ENCODE data around the gene TOMM70. TPM values are rescaled to one million over a fixed set of nuclear protein-coding genes. Genes with fewer than 3 reads are reported as not detected.

TOMM70 gene
- total and polyA plus RNA-seq, 2 of the 13 experiments (the other 11 are each of a cell fraction or from before 2014, with no cell fraction given), result 27.0 to 77.2 TPM

GRCh38 chr3:100411091-100411982 lies 10.4 kb upstream of the TOMM70 start (continued):
- no peak for TF ChIP-seq ZBTB39 (CRISPR knock-in tag; IDR thresholded peaks at IDR 0.05)
- no peak for TF ChIP-seq KDM4B (CRISPR knock-in tag; IDR thresholded peaks at IDR 0.05)
- TF ChIP-seq HBP1 (CRISPR knock-in tag; IDR thresholded peaks at IDR 0.05; ENCODE audit: low read depth), result no peak
- TF ChIP-seq ZNF674 (CRISPR knock-in tag; IDR thresholded peaks at IDR 0.05; ENCODE audit: low read depth), result no peak
- TF ChIP-seq ZBTB26 (CRISPR knock-in tag; IDR thresholded peaks at IDR 0.05; ENCODE audit: borderline replicate concordance), result no peak
- TF ChIP-seq ZNF672 (CRISPR knock-in tag; IDR thresholded peaks at IDR 0.05), result no peak
- no peak for TF ChIP-seq ZNF317 (CRISPR knock-in tag; IDR thresholded peaks at IDR 0.05)
- no peak; the same call in 1 of the 2 replicates for TF ChIP-seq NCOR1 (IDR thresholded peaks at IDR 0.05; ENCODE audit: borderline replicate concordance, low read length)
- 0 out of 2 replicates have a peak, but pooled peaks have one; percentile 26 for TF ChIP-seq BHLHE40 (IDR thresholded peaks at IDR 0.05; ENCODE audit: low read length)
- TF ChIP-seq REL (CRISPR knock-in tag; conservative IDR thresholded peaks at IDR 0.05), result no peak
- no peak for TF ChIP-seq NFE2L1 (CRISPR knock-in tag; IDR thresholded peaks at IDR 0.05; ENCODE audit: borderline replicate concordance)
- TF ChIP-seq ZNF713 (CRISPR knock-in tag; IDR thresholded peaks at IDR 0.05), result no peak
- no peak for TF ChIP-seq ZNF670 (CRISPR knock-in tag; IDR thresholded peaks at IDR 0.05; ENCODE audit: borderline replicate concordance)
- no peak for TF ChIP-seq HOXA7 (CRISPR knock-in tag; IDR thresholded peaks at IDR 0.05)
- TF ChIP-seq ZNF280B (CRISPR knock-in tag; IDR thresholded peaks at IDR 0.05; ENCODE audit: borderline replicate concordance), result no peak
- TF ChIP-seq ZNF124 (CRISPR knock-in tag; IDR thresholded peaks at IDR 0.05), result no peak
- TF ChIP-seq ZNF235 (CRISPR knock-in tag; IDR thresholded peaks at IDR 0.05; ENCODE audit: borderline replicate concordance), result no peak
- no peak for TF ChIP-seq GMEB2 (CRISPR knock-in tag; IDR thresholded peaks at IDR 0.05; ENCODE audit: low read depth)
- no peak for TF ChIP-seq RELA (CRISPR knock-in tag; IDR thresholded peaks at IDR 0.05)
- no peak for TF ChIP-seq ELK4 (CRISPR knock-in tag; IDR thresholded peaks at IDR 0.05; ENCODE audit: borderline replicate concordance)
